HG02884 (cell line): ENCODE measurements around the gene P2RY2.
"Not testable (repeated sequence)": the region's sequence is repeated elsewhere in the genome, so short reads cannot be mapped to it uniquely, and the experiment has no call there.

Experiments
- ATAC-seq: cut with Tn5 transposase; IDR thresholded peaks from one replicate; pipeline ENCODE4 v1.9.1; 2021; ENCODE audit warnings: mild to moderate bottlenecking, moderate library complexity; ENCODE audit not compliant: unreplicated experiment

Gene P2RY2

DNA sequence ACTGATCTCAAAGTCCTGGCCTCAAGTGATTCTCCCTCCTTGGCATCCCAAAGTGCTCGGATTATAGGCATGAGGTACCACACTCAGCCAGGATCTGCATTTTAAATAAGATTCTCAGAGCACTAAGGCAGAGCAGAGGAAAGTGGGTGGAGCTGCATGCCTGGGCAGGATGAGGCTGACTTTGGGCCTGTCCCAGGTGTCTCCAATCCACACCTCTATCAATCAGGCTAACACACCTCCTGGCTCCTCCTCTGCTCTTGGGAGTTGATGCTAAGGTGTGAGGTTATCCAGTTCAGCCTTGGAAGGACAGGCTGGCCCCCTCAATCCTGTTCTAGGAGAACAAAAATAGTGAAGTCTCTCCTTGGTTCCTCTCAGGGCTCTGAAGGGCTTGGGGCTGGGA lies 30.2 kb upstream of the P2RY2 start:
- no peak for ATAC-seq

DNA sequence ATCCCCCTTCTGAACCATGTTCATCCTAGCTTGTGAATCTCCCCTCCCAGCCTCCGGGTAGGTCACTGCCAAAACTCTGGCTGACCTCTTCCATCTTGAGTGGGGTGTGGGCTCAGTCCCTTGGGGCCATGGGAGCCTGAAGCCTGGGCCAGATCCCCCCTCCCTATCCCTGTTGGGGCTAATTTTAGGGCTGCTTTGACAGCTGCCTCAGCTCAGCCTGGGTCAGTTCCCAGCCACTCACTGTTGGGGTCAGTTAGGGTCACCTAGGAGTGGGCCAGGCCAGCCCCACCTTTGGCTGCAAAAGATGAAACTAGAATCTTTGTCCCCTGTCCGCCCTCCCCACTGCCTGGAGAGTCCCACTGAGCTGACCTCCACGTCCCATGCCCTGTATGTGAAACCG lies 29.8 kb upstream of the P2RY2 start:
- ATAC-seq = no peak

DNA sequence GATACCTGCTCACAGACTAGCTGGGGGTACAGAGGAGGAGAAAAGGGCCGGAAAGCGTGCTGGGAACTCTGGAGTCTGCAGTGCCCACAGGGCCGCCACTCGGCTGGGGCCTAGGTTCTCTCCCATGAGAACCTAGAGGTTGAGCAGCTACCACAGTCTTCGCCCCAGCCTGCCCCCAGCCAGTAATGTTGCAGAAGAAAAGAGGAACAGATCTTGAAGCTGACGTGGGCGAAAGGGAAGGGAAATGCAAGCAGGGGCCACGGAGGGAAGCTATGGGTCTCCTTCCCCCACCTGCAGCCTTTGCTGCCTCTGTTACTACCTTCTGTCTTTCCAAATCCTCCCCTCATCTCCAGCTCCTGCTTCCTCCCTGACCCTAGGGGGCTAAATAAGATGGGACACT lies 28.8 kb upstream of the P2RY2 start:
- ATAC-seq = no peak

DNA sequence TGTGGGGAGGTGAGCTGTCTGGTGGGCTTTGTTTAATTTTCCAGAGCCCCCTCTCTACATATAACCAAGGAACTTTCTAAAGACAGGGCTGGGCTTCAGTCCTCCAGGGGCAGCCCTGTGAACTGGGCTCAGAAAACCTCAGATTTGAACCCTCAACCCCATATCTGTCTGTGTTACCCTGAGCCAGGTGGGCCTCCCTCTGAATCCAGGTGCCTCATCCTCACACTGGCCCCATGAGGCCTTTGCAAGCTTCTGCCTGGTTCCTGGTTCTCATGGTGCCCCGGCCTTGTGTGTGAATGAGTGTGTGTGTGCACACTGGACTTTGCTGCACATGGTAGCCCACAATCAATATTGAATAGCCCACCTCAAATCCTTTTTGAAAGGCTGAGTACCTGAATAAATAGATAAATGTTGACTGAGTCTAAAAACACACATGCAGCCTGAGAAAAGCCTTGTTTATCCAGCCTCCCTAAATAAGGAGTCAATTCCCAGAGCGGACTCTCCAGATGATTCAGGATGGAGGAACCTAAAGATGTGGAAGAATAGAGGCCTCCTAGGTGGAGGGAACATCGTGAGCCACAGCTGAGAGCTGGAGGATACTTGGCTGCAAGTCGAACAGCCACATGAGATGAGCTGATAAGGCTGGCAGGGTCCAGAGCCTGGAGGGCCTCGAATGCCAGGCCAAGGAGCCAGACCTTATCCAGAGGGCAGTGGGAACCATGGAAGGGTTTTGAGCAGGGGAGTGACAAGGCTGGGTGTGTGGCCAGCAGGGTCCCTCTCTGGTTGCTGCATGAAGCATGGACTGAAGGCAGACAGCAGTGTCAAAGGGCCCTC lies 28.1 kb upstream of the P2RY2 start:
- ATAC-seq = no peak

DNA sequence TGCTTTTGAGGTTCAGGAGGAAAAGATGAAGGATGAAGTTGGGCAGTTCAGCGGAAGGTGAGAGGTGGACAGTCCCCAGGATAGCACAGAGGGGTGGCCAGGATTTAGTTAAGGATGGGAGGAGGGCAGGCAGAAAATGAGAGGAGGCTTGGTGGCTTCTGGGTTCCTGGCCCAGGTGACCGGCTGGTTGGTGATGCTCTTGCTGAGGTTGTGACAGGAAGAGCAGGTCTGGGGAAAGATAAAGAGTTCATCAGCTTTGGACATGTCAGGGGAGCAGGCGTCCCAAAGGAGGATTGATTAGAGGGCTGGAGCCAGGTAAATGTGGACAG lies 27.6 kb upstream of the P2RY2 start:
- no peak for ATAC-seq

DNA sequence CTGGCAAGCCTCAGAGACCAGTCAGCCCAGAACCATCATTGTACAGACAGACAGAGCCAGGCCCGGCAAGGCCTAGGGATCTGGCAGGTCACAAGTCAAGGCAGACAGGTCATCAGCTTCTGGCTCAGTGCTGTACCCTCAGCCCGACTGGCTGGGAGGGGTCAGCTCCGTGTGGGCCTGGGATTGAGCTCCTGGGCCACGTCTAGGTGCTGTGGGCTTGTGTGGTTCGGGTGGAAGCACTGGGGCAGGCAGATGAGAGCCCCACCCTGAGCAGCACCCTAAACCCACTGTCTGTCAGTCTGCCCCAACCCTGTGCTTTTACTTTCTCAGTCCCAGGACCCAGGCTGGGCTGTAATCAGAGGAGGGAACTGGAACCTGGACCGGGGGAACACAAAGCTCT lies 26.9 kb upstream of the P2RY2 start:
- no peak for ATAC-seq

DNA sequence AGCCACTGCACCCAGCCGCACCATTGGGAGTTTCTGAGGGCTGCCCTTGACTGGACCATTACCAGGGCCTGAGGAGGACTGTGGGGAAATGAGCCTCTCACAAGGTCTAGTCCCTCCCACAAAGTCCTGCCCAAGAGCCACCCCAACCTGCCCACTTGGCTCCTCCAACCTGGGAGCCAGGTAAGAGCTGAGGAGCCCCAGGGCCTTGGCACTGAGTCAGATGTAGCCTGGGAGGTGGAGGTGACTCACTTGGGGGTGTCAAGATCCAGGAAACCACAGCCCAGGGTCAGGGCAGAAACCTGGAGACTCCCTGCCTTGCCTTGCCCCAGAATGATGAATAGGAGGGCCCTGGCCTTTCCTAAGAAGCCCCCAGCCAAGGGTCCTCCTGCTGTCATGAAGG lies 25.8 kb upstream of the P2RY2 start:
- no peak for ATAC-seq

DNA sequence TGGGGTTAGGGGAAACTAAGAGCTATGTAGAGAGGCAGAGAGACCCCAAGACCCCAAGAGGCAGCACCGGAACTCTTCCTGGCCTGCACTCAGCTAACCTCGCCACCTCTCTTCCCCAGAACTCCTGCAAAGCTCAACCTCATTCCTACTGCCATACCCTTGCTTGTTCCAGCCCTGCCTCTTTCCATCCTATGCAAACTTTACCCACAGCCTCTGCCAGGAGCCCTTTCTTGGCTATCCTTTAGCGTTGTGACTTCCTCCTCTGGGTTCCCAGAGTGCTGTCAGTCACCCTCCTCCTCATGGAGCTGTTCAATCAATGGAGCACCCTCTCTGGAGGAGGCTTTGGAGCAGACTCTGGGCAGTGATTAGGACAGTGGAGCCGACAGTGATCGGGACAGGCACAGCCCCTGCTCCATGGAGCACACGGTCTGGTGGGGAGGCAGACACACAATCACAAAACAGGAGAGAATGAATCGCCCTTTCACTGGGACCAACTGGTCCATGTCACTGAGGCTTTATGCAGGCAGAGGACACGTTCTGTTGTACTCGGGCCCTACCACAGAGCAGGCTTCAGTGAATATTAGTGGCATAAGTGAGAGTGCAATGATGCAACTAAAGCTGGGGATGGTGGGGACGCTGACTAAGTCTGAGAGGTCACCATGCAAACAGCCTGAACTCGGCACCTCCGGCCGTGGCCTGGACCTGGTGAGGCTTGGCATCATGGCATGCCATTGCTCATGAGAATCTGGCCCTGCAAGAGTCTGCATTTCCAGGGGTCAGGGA lies 24.6 kb upstream of the P2RY2 start:
- ATAC-seq = peak; percentile 54

DNA sequence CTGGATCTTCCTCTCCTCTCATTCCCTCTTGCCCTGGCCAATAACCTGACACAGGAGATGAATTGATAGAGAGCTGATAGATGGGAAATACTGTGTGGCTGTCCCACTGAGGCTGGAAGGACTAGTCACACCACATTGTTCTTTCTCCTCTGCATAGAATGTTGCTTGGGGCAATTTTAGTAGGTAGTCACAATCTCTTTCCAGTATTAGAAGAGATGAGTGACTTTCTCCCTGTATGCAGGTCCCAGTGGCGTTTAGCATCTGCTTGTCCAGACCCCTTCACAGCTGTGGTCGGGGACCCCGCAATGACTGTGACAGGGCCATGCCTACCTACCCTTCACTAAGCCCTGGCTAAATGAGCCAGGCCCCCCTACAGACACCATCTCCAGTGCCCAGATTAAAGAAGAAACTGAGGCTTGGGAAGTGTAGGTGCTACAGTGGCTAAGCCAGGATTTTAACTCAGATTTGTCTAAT lies 24.0 kb upstream of the P2RY2 start:
- ATAC-seq = no peak

DNA sequence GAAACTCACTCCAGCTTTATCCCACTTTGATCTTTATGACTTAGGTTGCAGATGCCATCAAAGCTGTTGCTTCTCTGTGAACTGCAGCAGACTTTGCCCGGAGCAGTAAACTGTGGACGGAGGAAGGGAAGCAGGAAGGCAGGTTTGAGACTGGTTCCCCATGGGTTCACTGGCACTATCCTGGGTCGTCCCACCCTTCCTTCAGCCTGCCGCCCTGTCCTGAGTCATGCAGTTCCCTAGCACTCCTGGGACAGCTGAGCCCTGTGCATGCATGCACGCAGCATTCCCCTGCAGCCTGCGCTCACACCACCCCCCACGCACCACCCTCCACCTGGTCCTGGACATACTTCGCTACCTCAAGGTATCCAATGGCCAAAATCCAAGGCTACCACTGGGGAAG lies 23.5 kb upstream of the P2RY2 start:
- ATAC-seq = no peak

DNA sequence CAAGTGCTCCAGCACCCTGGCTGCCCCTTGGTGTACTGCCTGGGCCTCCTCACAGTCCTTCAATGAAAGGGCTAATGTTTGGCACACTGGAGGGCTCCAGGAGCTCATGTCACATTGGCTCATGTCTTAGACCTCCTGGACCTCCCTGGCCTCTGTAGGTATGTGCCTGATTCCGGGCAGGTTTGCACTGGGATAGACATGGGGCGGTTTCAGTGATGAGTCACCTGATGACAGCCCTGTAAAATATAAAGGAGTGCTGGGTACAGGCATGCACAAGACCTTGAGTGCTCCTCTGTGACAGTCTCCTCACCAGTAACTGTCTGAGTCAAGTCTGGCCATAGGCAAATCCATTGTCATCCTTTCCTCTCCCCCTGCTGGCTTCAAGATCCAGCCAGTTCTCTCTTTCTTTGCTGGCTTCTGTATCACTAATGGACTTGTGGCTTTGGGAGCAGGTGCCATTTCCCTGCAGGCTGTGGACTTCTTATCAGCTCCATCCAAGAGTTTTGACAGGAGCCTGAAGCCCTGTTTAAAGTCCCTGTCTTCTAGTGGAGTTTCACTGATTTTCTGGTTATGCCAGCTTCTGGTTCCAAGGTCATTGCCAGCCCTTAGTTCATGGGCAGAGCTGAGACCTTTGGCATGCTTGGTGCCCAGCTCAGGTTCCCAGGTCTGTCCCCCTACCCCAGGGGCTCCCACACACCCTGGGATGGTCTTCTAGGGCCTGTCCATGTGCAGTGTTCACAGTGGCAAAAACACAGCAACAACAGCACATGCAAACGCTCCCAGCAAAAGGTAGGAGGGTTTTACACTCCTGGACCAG lies 22.7 kb upstream of the P2RY2 start:
- ATAC-seq = no peak

DNA sequence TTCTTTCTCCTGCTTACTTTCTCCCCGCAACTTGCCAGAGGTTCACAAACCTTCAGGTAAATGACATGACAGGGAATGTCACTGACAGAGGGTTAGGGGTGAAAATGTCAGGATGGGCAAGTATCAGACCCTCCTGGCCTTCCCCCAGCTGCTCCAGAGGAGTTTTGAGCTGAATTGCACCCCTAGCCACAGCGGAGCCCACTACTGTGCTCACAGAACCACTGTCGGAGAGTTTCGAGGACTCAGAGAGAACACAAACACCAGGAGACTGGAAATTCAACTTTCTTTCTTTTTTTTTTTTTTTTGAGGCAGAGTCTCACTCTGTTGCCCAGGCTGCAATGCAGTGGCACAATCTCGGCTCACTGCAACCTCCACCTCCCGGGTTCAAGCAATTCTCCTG lies 21.5 kb upstream of the P2RY2 start:
- ATAC-seq = no peak

DNA sequence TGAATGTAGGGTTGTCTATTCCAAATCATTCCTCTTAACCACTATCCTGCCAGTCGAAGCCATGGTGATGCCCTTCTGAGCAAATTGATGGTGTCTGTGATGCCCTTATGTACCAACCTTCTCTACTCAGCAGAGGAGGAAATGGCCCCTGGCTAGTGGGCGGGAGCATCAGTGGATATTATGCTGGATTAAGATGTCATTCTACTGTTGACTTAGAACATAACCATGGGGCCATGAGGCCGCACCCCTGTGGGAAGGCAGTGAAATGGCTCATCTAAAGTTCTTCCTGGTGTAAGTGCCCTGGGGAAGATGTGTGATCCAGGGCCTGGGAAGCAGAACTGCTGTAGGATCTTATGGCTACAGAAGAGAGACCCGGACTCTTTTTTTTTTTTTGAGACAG lies 20.7 kb upstream of the P2RY2 start:
- no peak for ATAC-seq

DNA sequence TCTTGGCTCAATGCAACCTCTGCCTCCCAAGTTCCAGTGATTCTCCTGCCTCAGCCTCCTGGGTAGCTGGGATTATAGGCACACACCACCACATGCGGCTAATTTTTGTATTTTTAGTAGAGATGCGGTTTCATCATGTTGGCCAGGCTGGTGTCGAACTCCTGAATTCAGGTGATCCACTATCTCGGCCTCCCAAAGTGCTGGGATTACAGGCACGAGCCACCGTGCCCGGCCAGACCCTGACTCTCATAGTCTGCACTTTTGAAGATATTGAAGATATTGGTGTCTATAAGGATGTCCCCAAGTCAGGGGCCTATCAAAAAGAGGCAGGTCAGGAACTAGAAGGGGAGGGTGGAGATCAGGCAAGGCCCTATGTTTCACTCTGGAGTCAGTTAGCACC lies 20.3 kb upstream of the P2RY2 start:
- not testable (repeated sequence) for ATAC-seq

DNA sequence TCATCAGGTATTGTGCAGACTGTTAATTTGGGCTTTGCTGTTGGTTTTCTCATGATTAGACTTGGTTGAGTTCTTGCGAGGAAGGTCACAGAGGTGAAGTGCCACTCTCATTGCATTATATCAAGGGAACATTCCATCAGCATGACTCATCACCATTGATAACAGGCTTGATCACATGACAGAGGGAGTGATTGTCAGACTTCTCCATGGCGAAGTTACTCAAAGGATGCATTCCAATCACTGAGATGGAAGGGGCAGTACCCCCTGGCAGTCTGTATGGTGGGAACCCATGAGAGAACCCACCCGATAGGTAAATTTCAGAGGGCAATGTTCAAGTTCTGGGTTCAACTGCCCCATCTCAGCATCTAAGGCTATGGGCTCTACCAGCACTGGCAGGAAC lies 19.4 kb upstream of the P2RY2 start:
- ATAC-seq = no peak

DNA sequence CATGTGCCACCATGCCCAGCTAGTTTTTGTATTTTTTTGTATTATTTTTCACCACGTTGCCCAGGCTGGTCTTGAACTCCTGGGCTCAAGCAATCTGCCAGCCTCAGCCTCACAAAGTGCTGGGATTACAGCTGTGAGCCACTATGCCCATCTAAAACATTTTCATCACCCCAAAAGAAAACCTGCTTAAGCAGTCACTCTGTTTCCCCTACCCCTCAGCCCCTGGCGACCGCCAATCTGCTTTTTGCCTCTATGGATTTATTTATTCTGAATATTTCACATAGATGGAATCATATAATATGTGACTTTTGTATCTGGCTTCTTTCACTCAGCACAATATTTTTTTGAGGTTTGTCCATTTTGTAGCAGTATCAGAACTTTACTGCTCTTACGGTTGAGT lies 18.6 kb upstream of the P2RY2 start:
- no peak for ATAC-seq

DNA sequence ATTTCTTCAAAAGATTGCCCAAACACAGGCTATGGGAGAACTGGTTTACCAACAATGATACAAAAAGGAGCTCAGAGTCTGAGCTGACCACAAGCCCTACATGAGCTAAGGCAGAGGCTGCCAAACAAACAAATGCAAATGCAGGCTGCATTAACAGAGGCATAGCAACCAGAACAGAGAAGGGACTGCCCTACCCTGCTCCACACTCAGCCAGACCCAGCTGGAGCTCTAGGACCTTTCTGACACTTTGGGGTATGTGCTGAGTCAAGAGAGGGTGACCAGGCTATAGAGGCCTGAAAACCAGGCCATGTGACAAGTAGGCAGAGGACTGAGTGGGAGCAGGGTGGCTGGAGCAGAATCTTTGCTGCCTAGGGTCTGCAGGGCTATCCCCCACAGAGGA lies 17.8 kb upstream of the P2RY2 start:
- no peak for ATAC-seq

DNA sequence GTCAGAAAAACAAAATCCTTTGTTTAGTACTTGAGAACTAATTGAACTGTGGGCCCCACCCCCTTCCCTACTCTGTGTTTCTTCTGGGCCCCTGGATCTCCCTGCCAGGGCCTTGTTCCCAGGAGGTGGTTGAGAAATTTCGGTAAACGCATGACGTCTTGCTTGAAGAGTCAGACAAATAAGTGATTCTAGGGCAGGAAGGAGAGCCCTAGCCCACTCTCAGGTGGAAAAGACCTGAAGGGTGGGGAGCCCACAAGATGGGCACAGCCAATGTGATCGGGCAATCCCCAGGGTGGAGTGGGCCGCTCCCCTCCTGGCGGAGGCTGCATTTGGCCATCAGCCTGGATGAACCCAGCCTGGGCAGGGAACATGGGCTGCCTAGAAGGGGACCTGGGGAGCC lies 16.8 kb upstream of the P2RY2 start:
- ATAC-seq = no peak

DNA sequence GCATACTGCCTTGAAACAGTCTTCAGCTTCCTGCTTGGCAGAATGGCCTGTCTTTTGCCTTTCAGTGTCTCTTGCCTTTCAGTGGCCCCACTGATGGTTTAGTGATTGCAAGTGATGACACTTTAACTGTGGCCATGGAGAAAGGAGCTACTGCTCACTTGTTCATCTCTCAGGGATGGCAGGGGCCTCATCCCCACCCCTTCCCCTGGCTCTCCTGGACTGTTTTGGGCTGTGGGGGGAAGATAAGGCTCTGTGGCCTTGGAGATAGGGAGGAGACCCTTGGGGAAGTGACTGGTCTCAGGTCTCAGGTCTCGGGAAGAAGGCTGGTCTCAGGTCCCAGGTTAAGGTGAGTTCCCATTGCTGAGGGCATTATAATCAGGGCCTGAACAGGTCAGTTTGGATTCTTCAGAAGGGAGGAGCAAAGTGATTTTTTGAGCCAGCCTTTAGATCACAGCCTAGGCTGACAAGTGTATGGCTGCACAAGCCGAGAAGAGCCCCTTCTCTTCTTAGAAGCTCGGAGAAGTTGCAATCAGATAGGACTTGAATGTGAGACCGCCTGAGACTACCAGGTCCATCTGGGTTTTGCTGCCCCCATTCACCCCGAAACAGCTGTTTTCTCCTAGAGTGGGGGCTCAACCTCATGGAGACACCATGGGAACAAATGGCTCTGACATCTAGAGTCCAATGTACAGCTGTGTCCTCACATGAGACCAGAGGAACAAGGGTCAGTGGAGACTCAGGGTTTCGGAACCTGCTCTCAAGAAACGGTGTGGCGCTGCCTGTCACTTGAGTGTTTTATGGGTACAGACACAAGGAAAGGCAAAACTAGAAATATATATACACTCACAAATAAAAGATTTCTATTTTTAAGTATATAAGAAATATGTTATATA lies 15.9 kb upstream of the P2RY2 start:
- no peak for ATAC-seq

DNA sequence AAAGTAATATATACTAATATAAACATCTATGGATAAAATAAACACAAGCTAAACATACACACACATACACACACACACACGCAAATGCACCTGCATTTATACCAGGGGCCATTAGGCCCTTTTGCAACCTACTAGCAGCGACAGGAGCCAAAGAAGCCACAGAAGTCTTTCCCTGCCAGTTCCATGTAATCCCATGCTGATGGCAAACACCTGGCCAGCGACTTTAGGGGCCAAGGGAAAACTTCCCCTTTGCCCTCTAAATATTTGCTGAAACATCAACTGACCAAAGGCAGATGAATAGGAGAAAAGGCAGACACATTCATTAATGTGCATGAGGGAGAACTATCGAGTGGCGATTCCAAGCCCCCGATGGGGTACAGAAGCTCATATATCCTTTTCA lies 14.8 kb upstream of the P2RY2 start:
- no peak for ATAC-seq

DNA sequence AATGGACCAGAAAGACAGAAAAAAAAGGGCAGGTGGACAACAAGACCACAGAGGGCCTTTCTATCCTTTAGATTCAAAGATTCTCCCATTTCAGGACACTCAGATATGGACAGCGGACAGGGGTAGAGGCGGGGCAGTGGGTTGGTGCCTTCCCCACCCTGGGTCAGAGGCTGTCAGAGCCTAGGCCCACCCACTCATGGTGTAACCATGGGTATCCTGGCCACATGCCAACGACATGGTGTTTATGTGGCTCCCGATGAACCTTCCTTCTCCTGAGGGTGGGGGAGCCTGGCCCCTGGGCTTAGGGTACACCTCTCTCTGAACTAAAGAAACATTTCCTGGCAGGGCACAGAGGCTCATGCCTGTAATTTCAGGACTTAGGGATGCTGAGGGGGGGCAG lies 14.3 kb upstream of the P2RY2 start:
- ATAC-seq = no peak
